HepG2 (cell line): ENCODE measurements around the gene KRTAP8-1. TPM values are rescaled to one million over a fixed set of nuclear protein-coding genes. Genes with fewer than 3 reads are reported as not detected.

Experiments used
- ATAC-seq: fragments of 200-7000 bp; cut with Tn5 transposase; 3 replicates; pipeline ENCODE4 v1.9.1; 2020; ENCODE audit warnings: mild to moderate bottlenecking, moderate library complexity
- BruUV-seq: library from RNA; stranded (reverse); fragments of 400-500 nt; replicated peaks from 2 replicates; lab custom pipeline; 2021; lab: Mats Ljungman, UMichigan
- CTCF ChIA-PET: fragments of 300-600 bp; formaldehyde crosslinking; extraction: SDS; loops from one replicate; lab custom pipeline; 2021; ENCODE audit warnings: low total read pairs, inconsistent platforms, low intra/inter-chr PET ratio; lab: Yijun Ruan, JAX
- POLR2A ChIA-PET: fragments of 350-600 bp; sonication (Branson Sonifier 250); formaldehyde crosslinking; loops from one replicate; lab custom pipeline; 2020; ENCODE audit warnings: antibody characterized with exemption, inconsistent platforms; lab: Yijun Ruan, JAX
- DNase-seq: peaks from one replicate; pipeline ENCODE4 v3.0.0-alpha.2; 2015; ENCODE audit warnings: low spot score
- FAIRE-seq: peaks from 3 replicates; lab custom pipeline; 2011; peaks lifted over from hg19 to GRCh38; lab: Jason Lieb, UNC
- H2AFZ ChIP-seq: one replicate; pipeline ENCODE4 v1.6.1; 2011; ENCODE audit warnings: low read length, inconsistent platforms
- H3K27ac ChIP-seq: fragments of 300-600 bp; 3 replicates; pipeline ENCODE4 v1.8.0; 2011; ENCODE audit warnings: mixed run types, mild to moderate bottlenecking, mixed read lengths, low read length, inconsistent platforms; ENCODE audit not compliant: insufficient read depth; ENCODE audit errors: extremely low read length
- H3K27me3 ChIP-seq, 2 experiments: fragments of 200-600 bp in 1 of 2; 2 replicates in 1 of 2; 3 replicates in 1 of 2; pipeline versions ENCODE4 v1.6.0 to v1.8.0; 2011; ENCODE audit warnings: low read length in 2 of 2, mild to moderate bottlenecking in 2 of 2, moderate library complexity in 2 of 2, inconsistent platforms in 1 of 2; ENCODE audit not compliant: insufficient read depth in 2 of 2, control insufficient read depth in 1 of 2
- H3K36me3 ChIP-seq, 2 experiments: fragments of 200-600 bp in 1 of 2; replicated peaks in 1 of 2; 2 replicates in 1 of 2; 3 replicates in 1 of 2; pipeline versions ENCODE4 v1.5.1 to v1.8.0; 2011; ENCODE audit warnings: low read length in 2 of 2, inconsistent platforms in 1 of 2; ENCODE audit not compliant: insufficient read depth in 2 of 2, control insufficient read depth in 1 of 2
- H3K4me1 ChIP-seq: 2 replicates; pipeline ENCODE4 v1.5.1; 2012; ENCODE audit warnings: low read length, inconsistent platforms; ENCODE audit not compliant: insufficient read depth
- H3K4me2 ChIP-seq: 2 replicates; pipeline ENCODE4 v1.6.0; 2011; ENCODE audit warnings: low read depth, low read length, inconsistent platforms
- H3K4me3 ChIP-seq, 3 experiments: fragments of 200-600 bp in 1 of 3; sonication (generic), shearing (Covaris generic) in 1 of 3; replicated peaks in 1 of 3; 2 replicates each; pipeline ENCODE4 v1.5.1; 2011 to 2016; ENCODE audit warnings: low read length in 3 of 3, inconsistent platforms in 2 of 3, low read depth in 2 of 3, mild to moderate bottlenecking in 2 of 3, control low read depth in 1 of 3, mixed read lengths in 1 of 3; ENCODE audit not compliant: insufficient read depth in 1 of 3
- H3K79me2 ChIP-seq: one replicate; pipeline ENCODE4 v1.6.1; 2011; ENCODE audit warnings: low read length, inconsistent platforms; ENCODE audit not compliant: insufficient read depth
- H3K9ac ChIP-seq: 2 replicates; pipeline ENCODE4 v1.6.0; 2011; ENCODE audit warnings: mild to moderate bottlenecking, low read depth, low read length, inconsistent platforms; ENCODE audit not compliant: insufficient read depth
- H3K9me3 ChIP-seq: 2 replicates; pipeline ENCODE4 v1.5.1; 2012; ENCODE audit warnings: mild to moderate bottlenecking, low read length
- H4K20me1 ChIP-seq: 2 replicates; pipeline ENCODE4 v1.6.0; 2011; ENCODE audit warnings: inconsistent platforms, mild to moderate bottlenecking, low read length, moderate library complexity; ENCODE audit not compliant: insufficient read depth
- AHDC1 ChIP-seq: sonication (generic); formaldehyde crosslinking; IDR thresholded peaks from 2 replicates; pipeline ENCODE4 v1.5.1; 2020; ENCODE audit warnings: mild to moderate bottlenecking, missing genetic modification reagents, borderline replicate concordance
- ARID3A ChIP-seq: IDR thresholded peaks from 2 replicates; pipeline ENCODE4 v1.6.1; 2012; ENCODE audit warnings: low read depth, low read length, improper control_type of control experiment
- ATAD3A ChIP-seq: sonication (generic); formaldehyde crosslinking; IDR thresholded peaks from 2 replicates; pipeline ENCODE4 v1.4.0; 2020; ENCODE audit warnings: missing genetic modification reagents
- CREM ChIP-seq, 2 experiments: sonication (generic) in 1 of 2; formaldehyde crosslinking in 1 of 2; IDR thresholded peaks; 2 replicates each; pipeline versions ENCODE4 v1.4.0 to v1.6.1; 2016 to 2020; ENCODE audit warnings: antibody characterized with exemption in 1 of 2, mild to moderate bottlenecking in 1 of 2, missing genetic modification reagents in 1 of 2
- GTF3A ChIP-seq: sonication (generic); formaldehyde crosslinking; conservative IDR thresholded peaks from 2 replicates; pipeline ENCODE4 v1.4.0; 2020; ENCODE audit warnings: mild to moderate bottlenecking, missing genetic modification reagents
- NR1H2 ChIP-seq: sonication (generic); formaldehyde crosslinking; IDR thresholded peaks from 2 replicates; pipeline ENCODE4 v1.8.1; 2022; ENCODE audit warnings: low read depth, missing genetic modification reagents, borderline replicate concordance
- WIZ ChIP-seq: sonication (generic); formaldehyde crosslinking; IDR thresholded peaks from 2 replicates; pipeline ENCODE4 v1.5.1; 2020; ENCODE audit warnings: mild to moderate bottlenecking, missing genetic modification reagents
- XBP1 ChIP-seq: sonication (generic); formaldehyde crosslinking; IDR thresholded peaks from 2 replicates; pipeline ENCODE4 v1.5.0; 2020; ENCODE audit warnings: missing genetic modification reagents
- WGBS: methylation state at CpG from one replicate; pipeline ENCODE4 v1.1.6; 2017; ENCODE audit warnings: low lambda C conversion rate; 5-methylcytosine and 5-hydroxymethylcytosine counted together
- in situ Hi-C: cut with HindIII; loops from 2 replicates; pipeline ENCODE4 v1.10.0; 2017; ENCODE audit warnings: low pct_unique_long_range_greater_than_20kb; ENCODE audit not compliant: extremely low pct_ligation_motif_present
- intact Hi-C: fragments of 100-400 bp; cut with micrococcal nuclease; formaldehyde crosslinking; loops from one replicate; pipeline ENCODE4 v1.10.0; 2022; ENCODE audit not compliant: unreplicated experiment
- polyA plus RNA-seq, 8 experiments: library from polyadenylated mRNA; depleted of rRNA in 3 of 8; stranded (reverse) in 7 of 8; unstranded in 1 of 8; fragments of >200 nt; fragmentation: Illumina TruSeq in 4 of 8; extraction: Trizol in 4 of 8; gene quantifications; 2 replicates each; pipeline versions ENCODE4 v1.2.1 to v1.2.3, GENCODE V29; 2011 to 2016; ENCODE audit warnings: low read depth in 4 of 8, missing spikeins in 1 of 8, mixed read lengths in 1 of 8; ENCODE audit not compliant: insufficient read depth in 1 of 8
- total RNA-seq, 5 experiments: library from RNA; depleted of rRNA; stranded (reverse); fragments of >200 nt; fragmentation: Illumina TruSeq; extraction: Trizol; gene quantifications; 2 replicates each; pipeline ENCODE4 v1.2.3, GENCODE V29; 2016; ENCODE audit warnings: low read depth in 1 of 5

Gene KRTAP8-1
- total and polyA plus RNA-seq, 2 of the 13 experiments (the other 11 are each of a cell fraction or from before 2014, with no cell fraction given) = not detected

DNA sequence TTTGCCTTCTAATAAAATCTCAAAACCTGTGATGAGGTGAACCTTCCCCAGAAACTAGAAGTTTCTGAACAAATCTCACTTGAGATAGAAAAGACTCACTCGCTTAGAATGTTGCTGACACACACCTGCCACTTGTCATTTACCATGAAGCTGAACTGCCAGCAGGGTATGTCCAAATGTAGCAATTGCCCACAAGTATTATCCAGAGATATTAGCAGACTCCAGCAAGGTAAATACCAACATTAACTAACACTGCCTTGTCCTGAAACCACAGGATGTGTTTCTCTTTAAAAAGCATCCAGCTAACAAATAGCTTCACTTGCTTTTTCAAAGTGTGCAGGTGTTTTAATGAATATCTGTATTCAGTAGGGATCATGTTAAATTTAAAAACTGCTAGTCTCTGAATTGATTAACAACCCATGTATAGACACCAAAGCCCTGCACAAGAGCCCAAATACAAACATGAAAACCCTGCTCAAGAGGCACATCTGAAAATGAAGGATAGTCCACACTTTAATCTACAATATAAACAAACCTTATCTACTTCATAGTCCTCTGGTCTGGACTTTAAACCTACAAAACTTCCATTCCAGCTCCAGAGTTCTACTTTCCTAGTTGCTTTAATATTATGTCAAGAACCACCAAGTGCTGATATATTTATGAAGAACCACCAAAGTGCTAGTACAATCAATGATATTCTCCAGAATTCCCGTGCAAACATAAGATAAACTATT lies 19.3 kb downstream of the KRTAP8-1 start (continued):
- peak; percentile 43; the same call in 1 of the 2 replicates for TF ChIP-seq ARID3A
- peak; percentile 56; the same call in 1 of the 2 replicates for TF ChIP-seq AHDC1 (CRISPR knock-in tag)

- DNase-seq (no peak), FAIRE-seq (no peak), ATAC-seq (no peak)
- POLR2A ChIA-PET = no interaction called here
- Histone ChIP-seq H3K9me3 (peaks cover 93% of the 10 kb centered on the region), H3K79me2 (no peaks in the 10 kb centered on the region), H3K27me3 (no peaks in the 10 kb centered on the region), H3K9ac (no peak overlapping the region), H3K27ac (no peak overlapping the region), H3K4me2 (no peak overlapping the region), H3K4me1 (no peaks in the 10 kb centered on the region), H3K36me3 (no peaks in the 10 kb centered on the region), H3K4me3 (no peak overlapping the region), H2AFZ (no peak overlapping the region), H4K20me1 (no peaks in the 10 kb centered on the region)
- CTCF ChIA-PET = no interaction called here
- in situ Hi-C loops (no loop called here), intact Hi-C loops (no loop called here)
- WGBS = 43% methylated on average over 1 of the region's 1 CpG
- no TSS peak for BruUV-seq
- TF ChIP-seq ATAD3A (CRISPR knock-in tag) (no peak), GTF3A (no peak), WIZ (no peak), XBP1 (no peak), CREM (IDR thresholded peaks at IDR 0.05) (no peak), CREM (CRISPR knock-in tag; IDR thresholded peaks at IDR 0.05) (no peak), AHDC1 (CRISPR knock-in tag) (no peak), NR1H2 (CRISPR knock-in tag) (no peak)
Measured at GRCh38 chr21:30779249-30779648, 33.8 kb downstream of the KRTAP8-1 start.
